ENCODE data around the gene PAPPA2.
A peak's percentile ranks its signal among the peaks of the same experiment; 100 is the strongest.
"Not testable (repeated sequence)": the region's sequence is repeated elsewhere in the genome, so short reads cannot be mapped to it uniquely, and the experiment has no call there.

PAPPA2 gene

DNA sequence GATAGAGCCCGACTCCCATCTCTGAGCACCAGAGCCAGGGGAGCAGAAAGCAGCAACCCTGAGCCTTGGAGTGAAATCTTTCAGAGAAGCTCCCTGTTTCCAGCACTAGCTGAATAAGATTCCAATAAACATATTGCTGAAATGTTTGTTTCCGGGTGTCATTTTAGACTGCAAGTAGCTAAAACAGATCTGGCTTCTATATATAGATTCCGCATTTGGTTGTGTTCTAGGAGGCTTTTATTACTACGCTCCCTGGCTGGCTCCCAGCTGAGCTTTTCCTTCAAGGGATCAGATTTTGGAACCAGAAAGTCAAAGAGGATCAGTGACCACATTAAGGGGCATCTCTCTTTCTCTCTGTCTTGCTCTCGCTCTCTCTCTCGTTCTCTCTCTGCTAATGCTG is 88.2 kb downstream of the PAPPA2 start:
- H3K4me3 ChIP-seq (ENCODE audit: low read depth, low read length): no peak overlapping the region
- peaks cover 30% of the 10 kb centered on the region for H3K4me1 ChIP-seq (ENCODE audit: control insufficient read depth, insufficient read depth, low read length)
- H3K36me3 ChIP-seq (ENCODE audit: control insufficient read depth, insufficient read depth, low read length): no peaks in the 10 kb centered on the region
- no peaks in the 10 kb centered on the region for H3K9me3 ChIP-seq (ENCODE audit: control insufficient read depth, insufficient read depth, low read length)
- no peak overlapping the region for H3K27ac ChIP-seq (ENCODE audit: low read depth, low read length)
- H3K27me3 ChIP-seq (ENCODE audit: control insufficient read depth, insufficient read depth, low read length): peaks cover 16% of the 10 kb centered on the region
- H3K9ac ChIP-seq (ENCODE audit: low read depth, low read length): no peak overlapping the region

DNA sequence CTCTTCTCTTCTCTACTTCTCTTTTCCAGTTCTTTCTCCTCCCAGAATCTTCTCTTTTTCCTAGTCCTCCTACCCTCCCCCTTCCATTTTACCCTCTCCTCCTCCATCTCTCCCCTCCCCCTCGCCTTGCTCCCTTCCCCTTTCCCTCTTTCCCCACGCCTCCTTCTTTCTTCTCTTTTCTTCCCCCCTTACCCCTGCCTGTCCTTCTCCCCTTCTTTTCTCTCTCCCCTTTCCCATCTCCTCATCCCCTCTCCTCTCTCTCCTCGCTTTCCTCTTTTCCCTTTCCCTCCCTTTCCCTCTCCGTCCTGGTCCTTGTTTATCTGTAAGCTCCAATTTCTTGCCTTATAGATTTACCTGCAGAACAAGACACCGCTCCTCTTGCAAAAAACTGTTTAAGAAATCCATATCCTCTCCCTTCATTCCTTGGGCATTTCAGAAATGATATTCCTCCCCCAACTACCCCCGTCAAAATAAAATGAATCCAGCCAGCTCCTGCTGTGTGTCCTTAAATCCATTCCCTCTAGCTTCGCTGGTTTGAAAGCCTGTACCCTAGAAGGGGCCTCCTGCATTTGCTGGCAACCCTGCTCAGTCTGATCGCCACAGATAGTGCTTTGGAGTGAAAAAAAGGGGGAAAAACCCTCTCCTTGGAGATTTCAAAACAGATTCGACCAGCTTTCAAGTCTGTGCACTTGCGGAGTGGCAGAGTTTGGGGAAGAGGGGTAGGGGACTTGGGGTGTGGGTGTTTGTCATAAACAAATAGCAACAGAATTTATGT is 89.4 kb downstream of the PAPPA2 start:
- Histone ChIP-seq H3K27me3 (ENCODE audit: control insufficient read depth, insufficient read depth, low read length) (peaks cover 16% of the 10 kb centered on the region), H3K27ac (ENCODE audit: low read depth, low read length) (peak overlapping the region; percentile 23), H3K4me3 (ENCODE audit: low read depth, low read length) (peak overlapping the region; percentile 53)

DNA sequence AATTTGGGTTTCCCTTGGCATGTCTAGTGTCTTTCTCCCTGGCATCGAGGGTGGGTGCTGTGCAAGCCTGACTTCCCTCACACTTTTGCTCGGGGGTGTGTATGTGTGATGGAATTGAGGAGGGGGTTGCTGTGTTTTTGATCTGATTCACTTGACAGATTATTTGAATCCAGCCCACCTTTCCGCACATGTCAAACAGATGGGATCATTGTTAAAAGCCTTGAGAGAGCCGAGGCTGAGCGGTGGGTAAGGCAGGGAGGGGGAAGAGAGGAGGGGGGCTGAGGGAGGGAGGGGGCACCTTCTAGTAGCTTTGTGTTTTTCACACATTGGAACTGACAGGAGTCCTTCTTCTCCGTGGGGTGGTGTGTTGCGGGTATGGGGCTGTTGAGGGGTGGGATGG is 90.0 kb downstream of the PAPPA2 start:
- Histone ChIP-seq H3K27ac (ENCODE audit: low read depth, low read length) (no peak overlapping the region), H3K9ac (ENCODE audit: low read depth, low read length) (no peak overlapping the region), H3K27me3 (ENCODE audit: control insufficient read depth, insufficient read depth, low read length) (peaks cover 16% of the 10 kb centered on the region), H3K9me3 (ENCODE audit: control insufficient read depth, insufficient read depth, low read length) (no peaks in the 10 kb centered on the region), H3K4me1 (ENCODE audit: control insufficient read depth, insufficient read depth, low read length) (peaks cover 30% of the 10 kb centered on the region), H3K4me3 (ENCODE audit: low read depth, low read length) (peak overlapping the region; percentile 53), H3K36me3 (ENCODE audit: control insufficient read depth, insufficient read depth, low read length) (no peaks in the 10 kb centered on the region)

More for the DNA sequence above, 89.4 kb downstream of the PAPPA2 start:
- H3K9ac ChIP-seq (ENCODE audit: low read depth, low read length): no peak overlapping the region
- H3K36me3 ChIP-seq (ENCODE audit: control insufficient read depth, insufficient read depth, low read length): no peaks in the 10 kb centered on the region
- H3K4me1 ChIP-seq (ENCODE audit: control insufficient read depth, insufficient read depth, low read length): peaks cover 30% of the 10 kb centered on the region
- H3K9me3 ChIP-seq (ENCODE audit: control insufficient read depth, insufficient read depth, low read length): no peaks in the 10 kb centered on the region

DNA sequence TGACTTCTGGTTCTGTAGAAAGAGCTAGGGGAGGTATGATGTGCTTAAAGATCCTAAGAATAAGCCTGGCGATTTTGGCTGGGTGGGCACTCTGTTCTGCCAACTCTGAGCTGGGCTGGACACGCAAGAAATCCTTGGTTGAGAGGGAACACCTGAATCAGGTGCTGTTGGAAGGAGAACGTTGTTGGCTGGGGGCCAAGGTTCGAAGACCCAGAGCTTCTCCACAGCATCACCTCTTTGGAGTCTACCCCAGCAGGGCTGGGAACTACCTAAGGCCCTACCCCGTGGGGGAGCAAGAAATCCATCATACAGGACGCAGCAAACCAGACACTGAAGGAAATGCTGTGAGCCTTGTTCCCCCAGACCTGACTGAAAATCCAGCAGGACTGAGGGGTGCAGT is 93.3 kb downstream of the PAPPA2 start:
- H3K9me3 ChIP-seq (ENCODE audit: control insufficient read depth, insufficient read depth, low read length): no peaks in the 10 kb centered on the region
- no peak overlapping the region for H3K4me3 ChIP-seq (ENCODE audit: low read depth, low read length)
- H3K9ac ChIP-seq (ENCODE audit: low read depth, low read length): no peak overlapping the region
- H3K4me1 ChIP-seq (ENCODE audit: control insufficient read depth, insufficient read depth, low read length): peaks cover 24% of the 10 kb centered on the region
- peaks cover 14% of the 10 kb centered on the region for H3K27me3 ChIP-seq (ENCODE audit: control insufficient read depth, insufficient read depth, low read length)
- H3K27ac ChIP-seq (ENCODE audit: low read depth, low read length): no peak overlapping the region
- no peaks in the 10 kb centered on the region for H3K36me3 ChIP-seq (ENCODE audit: control insufficient read depth, insufficient read depth, low read length)

GRCh38 chr1:176557543-176558258 is 94.7 kb downstream of the PAPPA2 start:
- H3K9me3 ChIP-seq (ENCODE audit: control insufficient read depth, insufficient read depth, low read length): no peaks in the 10 kb centered on the region
- H3K4me1 ChIP-seq (ENCODE audit: control insufficient read depth, insufficient read depth, low read length): peaks cover 14% of the 10 kb centered on the region; the same call in 1 of the 2 replicates
- H3K36me3 ChIP-seq (ENCODE audit: control insufficient read depth, insufficient read depth, low read length): no peaks in the 10 kb centered on the region
- H3K4me3 ChIP-seq (ENCODE audit: low read depth, low read length): no peak overlapping the region
- no peak overlapping the region for H3K9ac ChIP-seq (ENCODE audit: low read depth, low read length)
- H3K27me3 ChIP-seq (ENCODE audit: control insufficient read depth, insufficient read depth, low read length): peaks cover 3% of the 10 kb centered on the region; the same call in 1 of the 2 replicates
- no peak overlapping the region for H3K27ac ChIP-seq (ENCODE audit: low read depth, low read length)

GRCh38 chr1:176558561-176558960 is 95.6 kb downstream of the PAPPA2 start:
- Histone ChIP-seq H3K9ac (ENCODE audit: low read depth, low read length) (no peak overlapping the region), H3K4me3 (ENCODE audit: low read depth, low read length) (no peak overlapping the region), H3K27ac (ENCODE audit: low read depth, low read length) (no peak overlapping the region), H3K27me3 (ENCODE audit: control insufficient read depth, insufficient read depth, low read length) (no peaks in the 10 kb centered on the region), H3K4me1 (ENCODE audit: control insufficient read depth, insufficient read depth, low read length) (peaks cover 10% of the 10 kb centered on the region; the same call in 1 of the 2 replicates), H3K9me3 (ENCODE audit: control insufficient read depth, insufficient read depth, low read length) (no peaks in the 10 kb centered on the region), H3K36me3 (ENCODE audit: control insufficient read depth, insufficient read depth, low read length) (no peaks in the 10 kb centered on the region)

DNA sequence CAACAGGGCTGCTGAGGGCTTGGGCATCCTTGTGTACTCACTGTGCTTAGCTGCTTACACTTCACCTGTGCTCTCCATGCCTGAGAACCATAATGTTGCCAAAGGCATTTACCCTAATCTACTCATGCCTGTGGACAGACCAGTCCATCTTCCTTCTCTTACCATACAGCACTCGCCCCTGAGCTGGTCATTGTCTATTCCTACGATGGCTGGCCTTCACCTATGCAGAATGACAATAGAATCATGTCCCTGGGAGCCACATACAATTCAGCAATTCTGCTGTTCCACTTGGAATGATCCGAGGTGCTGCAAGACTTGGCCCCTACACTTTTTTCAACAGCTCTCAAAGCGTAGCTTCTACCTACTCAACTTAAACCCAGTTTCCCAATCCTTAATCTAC is 96.5 kb downstream of the PAPPA2 start:
- Histone ChIP-seq H3K4me1 (ENCODE audit: control insufficient read depth, insufficient read depth, low read length) (0 out of 2 replicates have a peak, but pooled peaks cover 3% of the 10 kb centered on the region), H3K27me3 (ENCODE audit: control insufficient read depth, insufficient read depth, low read length) (no peaks in the 10 kb centered on the region), H3K9me3 (ENCODE audit: control insufficient read depth, insufficient read depth, low read length) (no peaks in the 10 kb centered on the region), H3K27ac (ENCODE audit: low read depth, low read length) (no peak overlapping the region), H3K36me3 (ENCODE audit: control insufficient read depth, insufficient read depth, low read length) (no peaks in the 10 kb centered on the region), H3K9ac (ENCODE audit: low read depth, low read length) (no peak overlapping the region), H3K4me3 (ENCODE audit: low read depth, low read length) (no peak overlapping the region)

- no peaks in the 10 kb centered on the region for H3K36me3 ChIP-seq (ENCODE audit: control insufficient read depth, insufficient read depth, low read length)
- no peaks in the 10 kb centered on the region for H3K9me3 ChIP-seq (ENCODE audit: control insufficient read depth, insufficient read depth, low read length)
- no peak overlapping the region for H3K27ac ChIP-seq (ENCODE audit: low read depth, low read length)
Observed at GRCh38 chr1:176559878-176560277, 96.9 kb downstream of the PAPPA2 start.

GRCh38 chr1:176560681-176561080 is 97.7 kb downstream of the PAPPA2 start:
- no peak overlapping the region for H3K4me3 ChIP-seq (ENCODE audit: low read depth, low read length)
- H3K27ac ChIP-seq (ENCODE audit: low read depth, low read length): no peak overlapping the region
- H3K9ac ChIP-seq (ENCODE audit: low read depth, low read length): no peak overlapping the region
- H3K27me3 ChIP-seq (ENCODE audit: control insufficient read depth, insufficient read depth, low read length): no peaks in the 10 kb centered on the region
- no peaks in the 10 kb centered on the region for H3K9me3 ChIP-seq (ENCODE audit: control insufficient read depth, insufficient read depth, low read length)
- no peaks in the 10 kb centered on the region for H3K36me3 ChIP-seq (ENCODE audit: control insufficient read depth, insufficient read depth, low read length)
- H3K4me1 ChIP-seq (ENCODE audit: control insufficient read depth, insufficient read depth, low read length): 0 out of 2 replicates have a peak, but pooled peaks cover 3% of the 10 kb centered on the region

More at GRCh38 chr1:176559878-176560277, 96.9 kb downstream of the PAPPA2 start:
- Histone ChIP-seq H3K4me1 (ENCODE audit: control insufficient read depth, insufficient read depth, low read length) (0 out of 2 replicates have a peak, but pooled peaks cover 3% of the 10 kb centered on the region), H3K4me3 (ENCODE audit: low read depth, low read length) (no peak overlapping the region), H3K27me3 (ENCODE audit: control insufficient read depth, insufficient read depth, low read length) (no peaks in the 10 kb centered on the region), H3K9ac (ENCODE audit: low read depth, low read length) (no peak overlapping the region)

DNA sequence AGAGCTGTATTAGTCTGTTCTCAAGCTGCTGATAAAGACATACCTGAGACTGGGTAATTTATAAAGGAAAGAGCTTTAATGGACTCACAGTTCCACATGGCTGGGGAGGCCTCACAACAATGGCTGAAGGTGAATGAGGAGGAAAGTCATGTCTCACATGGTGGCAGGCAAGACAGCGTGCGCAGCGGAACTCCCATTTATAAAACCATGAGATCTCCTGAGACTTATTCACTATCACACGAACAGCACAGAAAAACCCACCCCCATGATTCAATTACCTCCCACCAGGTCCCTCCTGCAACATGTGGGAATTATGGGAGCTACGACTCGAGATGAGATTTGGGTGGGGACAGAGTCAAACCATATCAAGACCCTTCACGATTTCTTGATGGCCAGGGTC is 98.8 kb downstream of the PAPPA2 start:
- not testable (repeated sequence) for H3K4me3 ChIP-seq (ENCODE audit: low read depth, low read length); H3K9ac ChIP-seq (ENCODE audit: low read depth, low read length); H3K36me3 ChIP-seq (ENCODE audit: control insufficient read depth, insufficient read depth, low read length); H3K4me1 ChIP-seq (ENCODE audit: control insufficient read depth, insufficient read depth, low read length); H3K27ac ChIP-seq (ENCODE audit: low read depth, low read length); H3K27me3 ChIP-seq (ENCODE audit: control insufficient read depth, insufficient read depth, low read length); H3K9me3 ChIP-seq (ENCODE audit: control insufficient read depth, insufficient read depth, low read length)

Measured in HUES48 (cell line).